Omental fat pad (tissue), 4 donors: Measurements from ENCODE around the gene TAF3. TPM values are rescaled to one million over a fixed set of nuclear protein-coding genes. Genes with fewer than 3 reads are reported as not detected.

ENCODE experiments used
- ATAC-seq: fragments of 150-250 bp; one replicate; pipeline ENCODE4 v1.9.1; 2016; ENCODE audit warnings: mild to moderate bottlenecking, moderate library complexity; ENCODE audit not compliant: low FRiP score
- DNase-seq: peaks from one replicate; pipeline ENCODE4 v3.0.0-alpha.2; 2019; ENCODE audit warnings: low spot score
- total RNA-seq, 4 donors: library from RNA; depleted of rRNA; stranded (reverse); fragments of >200 nt; gene quantifications; one replicate each; pipeline ENCODE4 v1.1.0, GENCODE V29; 2016
- TF ChIP-seq, protein P1 (sequence below), 3 donors: fragments of 450-650 bp; IDR thresholded peaks; one replicate each; pipeline ENCODE4 v1.5.1; 2016 to 2017; ENCODE audit warnings: antibody characterized with exemption in 3 of 3, mild to moderate bottlenecking in 3 of 3, moderate library complexity in 2 of 3

Gene TAF3
- total RNA-seq, 4 donors from 2014 or later, result 4.9 to 8.8 (median 6.4) TPM

DNA sequence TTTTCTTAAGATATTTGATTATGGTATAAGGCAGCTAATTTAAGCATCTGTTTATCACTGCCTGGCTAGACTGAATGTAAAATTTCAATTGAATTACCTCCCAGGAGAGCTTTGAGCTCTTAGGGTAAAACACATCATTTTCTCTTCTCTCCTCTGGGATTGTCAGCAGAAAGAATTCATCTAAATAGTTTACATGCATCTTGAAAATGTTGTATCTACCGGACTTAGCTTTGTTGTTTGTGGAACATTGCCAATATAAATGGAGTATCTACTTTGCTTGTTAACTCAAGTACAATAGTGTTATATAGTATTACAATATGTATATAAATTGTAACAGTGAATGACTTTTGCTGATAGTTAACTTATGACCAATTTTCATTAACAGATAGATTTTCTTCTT is 73.3 kb downstream of the TAF3 start:
- TF ChIP-seq, protein P1, sequence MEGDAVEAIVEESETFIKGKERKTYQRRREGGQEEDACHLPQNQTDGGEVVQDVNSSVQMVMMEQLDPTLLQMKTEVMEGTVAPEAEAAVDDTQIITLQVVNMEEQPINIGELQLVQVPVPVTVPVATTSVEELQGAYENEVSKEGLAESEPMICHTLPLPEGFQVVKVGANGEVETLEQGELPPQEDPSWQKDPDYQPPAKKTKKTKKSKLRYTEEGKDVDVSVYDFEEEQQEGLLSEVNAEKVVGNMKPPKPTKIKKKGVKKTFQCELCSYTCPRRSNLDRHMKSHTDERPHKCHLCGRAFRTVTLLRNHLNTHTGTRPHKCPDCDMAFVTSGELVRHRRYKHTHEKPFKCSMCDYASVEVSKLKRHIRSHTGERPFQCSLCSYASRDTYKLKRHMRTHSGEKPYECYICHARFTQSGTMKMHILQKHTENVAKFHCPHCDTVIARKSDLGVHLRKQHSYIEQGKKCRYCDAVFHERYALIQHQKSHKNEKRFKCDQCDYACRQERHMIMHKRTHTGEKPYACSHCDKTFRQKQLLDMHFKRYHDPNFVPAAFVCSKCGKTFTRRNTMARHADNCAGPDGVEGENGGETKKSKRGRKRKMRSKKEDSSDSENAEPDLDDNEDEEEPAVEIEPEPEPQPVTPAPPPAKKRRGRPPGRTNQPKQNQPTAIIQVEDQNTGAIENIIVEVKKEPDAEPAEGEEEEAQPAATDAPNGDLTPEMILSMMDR (IDR thresholded peaks at IDR 0.05), result no peak
- DNase-seq, result no peak

DNA sequence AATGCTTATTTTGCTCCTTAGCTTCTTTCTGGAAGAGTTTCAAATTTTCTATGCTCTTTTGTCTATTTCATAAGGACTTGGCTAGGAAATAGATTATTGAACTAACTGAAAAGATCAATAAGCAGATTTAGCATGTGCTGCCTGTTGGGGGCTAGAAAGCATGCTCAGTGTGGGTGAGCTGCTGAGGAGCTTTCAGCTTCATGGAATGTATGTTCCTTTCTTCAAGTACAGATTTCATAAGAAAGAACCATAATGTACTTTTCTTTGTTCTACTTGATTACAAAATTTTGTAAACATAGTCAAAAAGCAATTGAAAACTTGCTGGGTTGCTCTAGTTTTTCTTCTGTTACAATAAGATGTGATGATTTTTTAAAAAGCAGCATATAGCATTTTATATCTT is 73.8 kb downstream of the TAF3 start:
- DNase-seq (no peak), ATAC-seq (no peak)
- TF ChIP-seq, protein P1 (IDR thresholded peaks at IDR 0.05), result no peak

More for the DNA sequence above, 73.3 kb downstream of the TAF3 start:
- ATAC-seq, result no peak

DNA sequence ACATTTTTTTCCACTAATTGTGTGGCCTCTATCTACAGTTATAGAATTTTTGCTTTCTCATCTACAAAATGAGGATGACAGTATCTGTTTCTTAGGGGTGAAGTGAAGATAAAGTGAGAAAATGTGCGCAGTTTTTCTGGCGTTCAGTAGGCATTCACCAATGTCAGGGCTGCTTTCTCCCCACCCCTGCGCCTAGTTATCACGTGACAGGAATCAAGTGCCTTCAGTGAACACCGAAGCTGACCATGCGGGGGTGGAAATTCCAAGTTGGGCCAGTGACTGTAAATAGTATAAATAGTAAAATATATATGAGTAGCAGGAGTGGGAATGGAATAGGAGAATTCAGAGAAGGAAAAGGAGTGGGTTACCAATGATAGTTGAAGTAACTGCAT is 77.4 kb downstream of the TAF3 start:
- ATAC-seq (no peak), DNase-seq (no peak)
- TF ChIP-seq, protein P1 (IDR thresholded peaks at IDR 0.05), result no peak

DNA sequence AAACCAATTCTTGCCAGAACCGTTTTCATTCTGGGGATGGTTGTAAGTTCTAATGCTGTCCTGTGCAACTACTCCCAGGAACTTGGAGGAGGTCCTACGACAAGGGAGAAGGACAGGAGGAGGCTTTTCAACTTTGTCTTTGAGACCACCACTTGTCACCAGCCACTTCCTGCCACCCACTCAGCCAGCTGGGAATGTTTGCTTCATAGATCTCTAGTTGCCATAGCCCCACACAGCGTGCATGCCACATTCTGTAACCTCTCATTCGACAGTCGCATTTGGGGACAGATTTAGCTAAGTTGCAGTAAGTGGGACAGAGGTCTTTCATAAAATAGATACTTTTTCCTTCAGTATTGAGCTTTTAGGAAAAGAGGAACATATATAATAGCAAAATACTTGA is 78.0 kb downstream of the TAF3 start:
- TF ChIP-seq, protein P1 (IDR thresholded peaks at IDR 0.05), result no peak
- ATAC-seq (no peak), DNase-seq (no peak)

DNA sequence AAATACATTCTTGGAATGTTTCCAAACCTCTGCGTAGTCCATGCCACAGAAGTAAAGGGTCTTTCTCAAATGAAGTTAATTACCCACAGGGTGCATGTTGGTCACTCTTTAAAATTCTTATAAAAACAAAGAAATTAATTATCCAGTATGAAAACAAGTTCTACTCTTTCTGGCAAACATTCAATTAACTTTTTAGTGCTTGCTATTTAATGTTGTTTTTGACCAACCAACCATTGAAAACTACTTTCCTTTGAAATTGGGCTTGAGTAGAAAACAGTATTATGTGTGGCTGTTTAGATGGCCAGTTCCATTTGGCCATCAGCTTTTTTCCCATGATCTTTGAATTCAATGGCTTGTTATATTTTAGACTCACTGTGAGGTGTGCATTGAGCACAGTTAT is 83.0 kb downstream of the TAF3 start:
- no peak for ATAC-seq
- TF ChIP-seq, protein P1 (IDR thresholded peaks at IDR 0.05), result no peak

DNA sequence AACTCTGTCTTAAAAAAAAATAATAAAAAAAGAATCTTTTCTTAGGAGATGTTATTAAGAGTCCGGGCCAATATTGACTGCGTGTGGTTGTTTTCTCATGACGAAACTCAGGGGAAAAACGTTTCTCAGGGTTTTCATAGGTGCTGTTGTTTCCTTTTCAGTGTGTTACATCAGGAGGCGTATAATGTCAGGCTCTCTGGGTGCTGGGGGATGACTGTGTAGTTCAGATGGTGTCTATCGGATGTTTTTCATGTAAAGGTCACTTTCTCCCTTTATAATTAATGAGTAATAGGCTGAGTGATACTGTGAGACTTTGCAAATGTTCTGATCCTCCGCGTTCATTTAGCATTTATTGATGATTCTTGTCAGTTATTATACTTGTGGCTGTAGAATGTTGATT is 84.1 kb downstream of the TAF3 start:
- TF ChIP-seq, protein P1 (IDR thresholded peaks at IDR 0.05), result no peak
- ATAC-seq (no peak), DNase-seq (no peak)

More for the DNA sequence above, 83.0 kb downstream of the TAF3 start:
- no peak for DNase-seq

DNA sequence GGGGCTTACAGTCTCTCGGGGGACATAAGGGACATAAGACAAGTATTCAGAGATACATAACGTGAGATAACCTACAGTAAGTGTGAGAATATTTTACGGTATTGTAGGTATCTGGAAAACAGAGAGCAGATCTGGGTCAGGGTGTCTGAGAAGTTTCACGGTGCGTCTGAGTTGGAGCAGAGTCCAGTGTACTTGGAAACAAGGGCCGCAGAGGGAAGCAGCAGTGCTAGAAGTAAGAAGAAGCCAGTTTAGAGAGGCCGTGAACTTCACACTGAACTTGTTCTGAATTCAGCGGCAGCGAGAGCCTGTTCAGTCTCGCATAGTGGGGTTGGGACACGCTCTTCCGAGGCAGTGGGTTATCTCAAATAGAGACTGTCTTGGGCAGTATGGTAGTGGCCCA is 85.5 kb downstream of the TAF3 start:
- DNase-seq (no peak), ATAC-seq (no peak)
- TF ChIP-seq, protein P1 (IDR thresholded peaks at IDR 0.05), result no peak
